HG03280 (cell line): ENCODE measurements around the gene GYS1.

ENCODE experiments used
- ATAC-seq: cut with Tn5 transposase; IDR thresholded peaks from one replicate; pipeline ENCODE4 v1.9.1; 2021; ENCODE audit warnings: mild to moderate bottlenecking, moderate library complexity; ENCODE audit not compliant: unreplicated experiment

GYS1 gene

DNA sequence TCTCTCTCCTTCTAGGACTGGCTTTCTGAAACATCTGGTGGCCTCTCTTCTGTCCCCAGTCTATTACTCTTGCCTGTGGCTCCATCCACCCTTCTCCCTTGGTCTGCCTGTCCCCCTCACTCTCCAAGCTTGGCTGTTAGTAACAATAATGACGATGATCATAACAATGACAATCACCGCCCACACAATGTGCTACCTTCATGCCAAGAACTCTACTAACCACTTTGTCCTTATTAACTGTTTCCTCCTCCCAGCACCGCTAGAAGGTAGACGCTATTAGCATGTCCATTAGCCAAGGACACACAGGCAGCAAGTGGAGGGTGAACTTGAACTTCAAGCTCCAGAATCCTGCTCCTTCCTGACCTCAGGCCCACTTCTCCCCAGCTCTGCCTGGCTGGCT, 2.7 kb downstream of the GYS1 start:
- no peak for ATAC-seq

DNA sequence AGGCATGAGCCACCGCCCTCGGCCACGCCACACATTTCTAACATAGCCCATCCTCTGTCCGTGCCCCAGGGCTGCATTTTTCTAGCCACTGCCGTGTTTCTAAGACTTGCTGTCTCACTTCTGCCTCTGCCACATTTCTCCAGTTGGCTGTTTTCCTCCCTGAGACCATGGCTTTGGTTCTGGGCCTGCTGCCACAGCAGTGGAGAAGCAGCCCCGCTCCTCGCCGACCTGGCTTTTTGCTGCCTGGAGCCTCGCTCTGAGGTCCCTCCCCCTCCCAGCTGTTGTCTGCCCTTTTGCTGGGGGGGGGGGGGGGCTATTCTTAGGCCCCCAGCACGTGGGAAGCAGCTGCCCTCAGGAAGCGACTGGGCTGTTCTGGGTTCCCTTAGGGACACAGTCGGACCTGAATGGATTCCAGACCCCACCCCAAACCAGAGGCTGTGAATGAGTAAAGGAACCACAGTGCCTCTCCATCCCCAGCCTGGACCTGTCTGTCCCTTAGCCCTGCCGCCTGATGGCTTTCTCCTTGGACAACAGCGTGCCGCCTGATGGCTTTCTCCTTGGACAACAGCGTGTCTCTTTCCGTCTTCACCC, 3.3 kb downstream of the GYS1 start:
- ATAC-seq = no peak

DNA sequence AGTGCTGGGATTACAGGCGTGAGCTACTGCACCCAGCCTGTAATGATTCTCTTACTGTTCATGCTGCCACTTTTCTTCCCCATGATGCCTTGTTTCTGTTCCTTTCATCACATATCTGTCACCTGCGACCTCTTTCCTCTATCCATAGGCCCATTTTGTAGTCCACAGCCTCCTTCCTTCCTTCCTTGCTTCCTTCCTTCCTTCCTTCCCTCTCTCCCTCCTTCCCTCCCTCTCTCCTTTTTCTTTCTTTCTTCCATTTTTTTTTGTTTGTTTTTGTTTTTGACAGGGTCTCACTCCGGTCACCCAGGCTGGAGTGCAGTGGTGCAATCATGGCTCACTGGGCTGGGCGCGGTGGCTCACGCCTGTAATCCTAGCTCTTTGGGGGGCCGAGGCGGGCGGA, 4.2 kb downstream of the GYS1 start:
- ATAC-seq = no peak

DNA sequence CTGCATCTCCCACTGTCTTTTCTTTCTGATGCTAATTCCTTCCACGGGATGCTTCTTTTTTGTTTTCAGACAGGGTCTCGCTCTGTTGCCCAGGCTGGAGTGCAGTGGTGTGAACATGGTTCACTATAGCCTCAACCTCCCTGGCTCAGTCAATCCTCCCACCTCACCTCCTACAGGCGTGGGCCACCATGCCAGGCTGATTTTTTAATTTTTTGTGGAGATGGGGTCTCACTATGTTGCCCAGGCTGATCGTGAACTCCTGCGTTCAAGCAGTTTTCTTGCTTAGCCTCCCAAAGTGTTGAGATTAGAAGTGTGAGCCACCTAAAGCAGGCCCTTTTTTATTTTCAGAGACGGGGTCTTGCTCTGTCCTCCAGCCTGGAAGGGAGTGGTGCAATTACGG, 4.8 kb downstream of the GYS1 start:
- ATAC-seq = no peak

DNA sequence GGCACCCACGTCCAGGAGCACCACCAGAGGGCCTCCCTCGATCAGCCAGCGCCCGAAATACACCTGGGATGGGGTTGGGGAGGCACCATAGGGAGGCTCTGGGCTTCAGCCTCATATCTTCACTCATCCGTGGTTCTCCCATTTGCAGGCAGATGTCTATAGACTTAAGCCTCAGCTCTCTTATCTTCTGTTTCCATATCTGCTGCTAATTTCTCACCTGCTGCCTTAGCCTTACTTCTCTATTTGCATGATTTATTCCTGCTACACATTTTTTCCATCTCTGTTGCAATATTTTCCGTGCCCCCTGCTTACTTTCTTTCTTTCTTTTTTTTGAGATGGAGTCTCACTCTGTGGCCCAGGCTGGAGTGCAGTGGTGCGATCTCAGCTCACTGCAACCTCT, 5.8 kb downstream of the GYS1 start:
- no peak for ATAC-seq

DNA sequence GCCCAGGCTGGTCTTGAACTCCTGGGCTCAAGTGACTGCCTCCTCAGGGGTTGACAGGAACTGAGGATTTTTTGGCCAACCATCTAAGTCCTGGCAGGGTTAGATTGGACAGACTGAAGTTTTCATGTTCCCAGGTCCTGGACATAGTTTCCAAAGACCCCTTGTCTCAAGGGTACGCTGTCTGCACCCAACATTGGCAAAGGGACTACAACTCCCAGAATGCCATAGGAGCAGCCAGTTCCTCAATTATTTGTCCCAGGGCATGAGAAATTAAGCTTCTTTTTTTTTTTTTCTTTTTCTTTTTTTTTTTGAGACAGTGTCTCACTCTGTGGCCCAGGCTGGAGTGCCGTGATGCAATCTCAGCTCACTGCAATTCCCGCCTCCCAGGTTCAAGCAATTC, 6.9 kb downstream of the GYS1 start:
- ATAC-seq = no peak

DNA sequence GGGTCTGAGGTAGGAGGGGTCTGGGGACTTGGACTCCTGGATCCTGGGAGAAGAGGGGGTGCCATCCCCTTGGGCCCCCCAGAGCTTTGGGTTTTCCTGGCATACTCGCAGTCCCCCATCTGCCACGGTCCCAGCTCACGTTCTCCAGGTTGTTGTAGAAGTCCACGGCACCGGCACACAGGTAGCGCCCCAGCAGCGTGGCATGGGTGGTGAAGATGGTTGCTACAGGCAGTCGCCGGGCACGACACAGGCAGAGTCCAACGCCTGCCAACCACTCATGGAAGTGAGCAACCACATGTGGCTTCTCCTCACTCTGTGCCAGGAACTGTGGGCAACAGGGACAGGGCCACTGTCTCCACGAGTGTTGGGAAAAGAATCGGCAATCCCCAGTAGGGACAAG, 7.4 kb downstream of the GYS1 start:
- no peak for ATAC-seq

DNA sequence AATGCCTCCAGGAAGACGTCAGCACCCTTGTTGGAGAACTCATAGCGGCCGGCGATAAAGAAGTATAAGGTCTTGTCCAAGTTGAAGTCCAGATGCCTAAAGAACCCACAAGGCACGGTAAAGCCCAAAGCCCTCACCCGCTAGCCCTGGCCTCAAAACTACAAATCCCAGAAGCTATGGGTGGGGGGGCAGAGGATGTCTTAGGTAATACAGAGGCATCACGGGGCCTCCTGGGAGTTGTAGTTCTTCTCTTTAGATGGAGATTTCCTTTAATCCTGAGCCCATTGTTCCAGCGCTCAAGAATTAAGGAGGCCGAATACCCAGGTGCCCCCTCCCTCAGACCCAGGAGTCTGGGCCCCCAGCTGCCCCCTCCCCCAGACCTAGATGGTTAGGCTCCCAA, 10.8 kb downstream of the GYS1 start:
- ATAC-seq = no peak

DNA sequence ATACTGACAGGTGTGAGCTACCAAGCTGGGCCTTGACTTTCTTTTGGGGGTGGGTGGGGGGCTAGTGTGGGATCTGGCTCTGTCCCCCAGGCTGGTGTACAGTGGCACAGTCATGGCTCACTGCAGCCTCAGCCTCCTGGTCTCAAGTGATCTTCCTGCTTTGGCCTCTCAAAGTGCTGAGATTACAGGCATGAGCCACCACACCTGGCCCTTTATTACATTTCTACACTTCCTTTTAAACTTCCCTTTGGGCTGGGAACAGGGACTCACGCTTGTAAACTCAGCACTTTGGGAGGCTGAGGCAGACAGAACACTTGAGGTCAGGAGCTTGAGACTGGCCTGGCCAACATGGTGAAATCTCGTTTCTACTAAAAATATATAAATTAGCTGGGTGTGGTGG, 16.0 kb downstream of the GYS1 start:
- ATAC-seq = no peak

DNA sequence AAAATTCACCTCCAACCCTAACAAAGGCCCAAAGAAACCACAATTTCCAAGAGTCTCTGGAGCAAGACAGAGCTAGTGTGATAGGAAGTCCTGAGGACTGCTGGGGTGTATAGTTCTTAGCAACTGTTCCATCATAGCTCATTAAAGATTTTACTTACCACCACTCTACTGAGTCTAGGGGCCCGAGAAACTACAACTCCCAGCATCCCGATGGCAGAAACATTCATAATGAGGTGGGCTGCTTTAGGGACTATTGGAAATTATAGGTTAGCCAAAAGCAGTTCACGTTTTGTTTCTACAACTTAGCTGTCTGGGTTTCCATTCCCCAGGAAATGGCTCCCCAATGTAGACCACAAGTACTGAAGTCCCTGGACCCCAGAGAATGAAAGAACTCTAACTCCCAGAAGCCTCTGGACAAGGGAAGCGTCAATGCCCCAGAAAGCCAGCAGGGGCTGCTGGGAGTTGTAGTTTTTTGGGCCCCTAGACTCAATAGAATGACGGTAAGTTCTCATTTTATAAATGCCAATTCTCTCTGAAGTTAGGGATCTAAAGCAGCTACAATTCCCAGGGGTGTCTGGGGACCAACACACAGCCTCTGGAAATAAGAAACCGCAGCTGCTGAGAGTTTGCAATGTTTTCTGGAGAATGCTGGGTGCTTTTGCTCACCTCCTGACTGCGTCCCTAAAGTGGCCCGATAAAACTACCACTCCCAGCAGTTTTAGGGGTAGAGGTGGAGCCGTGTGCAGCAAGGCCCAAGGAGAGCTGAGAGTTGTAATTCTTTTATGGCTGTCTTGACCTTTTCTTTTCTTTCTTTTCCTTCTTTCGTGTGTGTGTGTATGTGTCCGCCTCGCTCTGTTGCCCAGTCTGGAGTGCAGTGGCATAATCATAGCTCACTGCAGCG, 16.9 kb downstream of the GYS1 start:
- no peak for ATAC-seq

DNA sequence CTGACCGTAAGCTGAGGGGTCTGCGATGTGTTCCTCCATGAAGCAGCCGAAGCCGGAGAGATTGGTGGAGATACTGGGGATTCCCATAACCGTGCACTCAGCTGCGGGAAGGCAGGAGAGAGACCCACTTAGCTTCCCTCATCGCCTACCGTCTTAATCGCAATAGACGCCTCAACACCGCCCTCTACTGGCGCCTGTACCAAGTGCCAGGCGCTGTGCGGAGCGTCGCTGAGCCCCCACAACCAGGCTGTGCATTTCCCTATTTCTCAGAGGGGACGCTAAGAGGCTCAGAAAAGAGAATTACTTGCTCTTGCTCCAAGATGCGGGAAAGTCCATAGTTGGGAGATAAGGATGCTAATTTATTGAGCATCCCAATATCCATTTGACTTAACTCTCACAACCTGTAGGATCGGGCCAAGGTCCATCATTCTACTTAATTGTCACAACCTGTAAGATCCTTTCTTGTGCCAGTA, 22.1 kb downstream of the GYS1 start:
- no peak for ATAC-seq

DNA sequence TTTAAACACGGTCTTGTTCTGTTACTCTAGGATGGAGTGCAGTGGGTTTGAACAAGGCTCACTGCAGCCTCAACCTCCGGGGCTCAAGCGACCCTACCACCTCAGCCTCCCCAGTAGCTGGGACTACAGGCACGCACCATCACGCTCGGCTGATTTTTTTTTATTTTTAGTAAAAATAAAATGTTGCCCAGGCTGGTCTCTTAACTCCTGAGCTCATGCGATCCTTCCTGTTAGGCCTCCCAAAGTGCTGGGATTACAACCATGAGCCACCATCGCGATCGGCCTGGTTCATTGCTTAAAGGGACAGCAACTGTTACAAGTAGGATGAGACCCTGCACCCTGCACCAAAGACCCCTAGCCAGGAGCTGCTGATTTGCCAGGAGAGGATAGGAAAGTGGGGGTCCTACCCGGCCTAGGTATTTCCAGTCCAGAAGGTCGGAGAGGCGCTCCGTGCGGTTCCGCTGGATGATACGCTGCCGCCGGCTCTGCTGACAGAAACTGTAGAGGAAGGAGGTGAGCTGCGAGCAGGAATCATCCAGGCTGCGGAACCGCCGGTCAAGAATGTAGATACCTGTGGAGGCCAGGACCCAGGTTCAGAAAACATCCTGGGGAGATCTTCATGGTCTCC, 22.9 kb downstream of the GYS1 start:
- ATAC-seq = no peak

DNA sequence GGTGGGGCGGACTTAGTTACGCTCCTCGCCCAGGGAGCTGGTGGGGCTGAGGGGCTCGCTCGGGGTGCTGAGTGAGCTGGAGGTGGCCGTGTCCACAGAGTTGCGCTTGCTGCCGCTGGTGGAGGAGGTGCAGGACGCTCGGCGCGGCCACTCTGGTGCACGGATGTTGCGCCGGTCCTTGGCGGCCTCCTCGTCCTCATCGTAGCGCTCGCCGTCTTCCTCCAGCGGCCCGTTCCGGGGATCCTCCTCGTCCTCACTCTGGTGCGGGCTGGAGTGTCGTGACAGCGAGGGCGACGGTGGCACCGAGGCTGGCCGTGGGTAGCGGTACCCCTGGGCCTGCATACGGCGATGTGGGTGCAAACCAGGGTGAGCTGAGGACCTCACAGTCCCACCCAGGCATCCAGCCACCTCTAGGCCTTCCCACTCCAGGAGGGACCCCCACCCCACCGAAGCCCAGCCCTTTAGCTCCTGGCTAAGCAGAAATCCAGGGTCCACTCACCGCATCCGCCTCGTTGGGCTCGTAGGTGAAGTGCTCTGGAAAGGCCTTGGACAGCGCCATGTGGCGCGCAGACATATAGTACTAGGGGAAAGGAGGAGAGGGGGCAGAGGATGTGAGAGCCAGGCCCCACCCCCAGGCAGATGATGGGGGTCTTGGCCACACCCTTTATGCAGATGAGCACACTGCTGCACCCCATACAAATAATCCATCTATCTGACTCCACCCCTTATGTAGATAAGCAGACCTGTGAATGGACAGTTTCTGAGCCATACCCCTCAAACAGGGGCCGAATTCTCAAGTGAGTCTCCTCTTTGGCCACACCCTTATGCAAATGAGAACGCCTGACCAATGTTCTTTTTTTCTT, 23.6 kb downstream of the GYS1 start:
- ATAC-seq = no peak

DNA sequence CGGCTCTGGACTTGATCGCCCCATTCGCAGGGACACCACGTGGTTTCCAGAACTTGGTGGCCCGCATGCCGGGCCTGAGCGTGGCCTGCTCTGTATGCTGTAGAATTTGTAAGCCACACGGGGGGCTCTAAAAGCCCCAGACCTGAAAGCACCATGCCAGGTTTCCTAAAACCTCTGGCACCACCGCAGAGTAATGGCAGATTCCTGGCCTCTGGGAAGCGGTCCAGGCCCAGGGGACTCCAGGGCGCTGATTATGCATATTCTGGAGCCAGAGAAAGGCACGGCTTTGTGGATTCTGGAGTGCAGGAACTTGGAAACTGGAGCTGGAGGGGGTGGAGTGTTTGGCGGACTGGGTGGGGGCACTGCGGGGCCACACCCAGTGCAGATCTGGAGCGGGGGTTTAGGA, 24.3 kb downstream of the GYS1 start:
- no peak for ATAC-seq

DNA sequence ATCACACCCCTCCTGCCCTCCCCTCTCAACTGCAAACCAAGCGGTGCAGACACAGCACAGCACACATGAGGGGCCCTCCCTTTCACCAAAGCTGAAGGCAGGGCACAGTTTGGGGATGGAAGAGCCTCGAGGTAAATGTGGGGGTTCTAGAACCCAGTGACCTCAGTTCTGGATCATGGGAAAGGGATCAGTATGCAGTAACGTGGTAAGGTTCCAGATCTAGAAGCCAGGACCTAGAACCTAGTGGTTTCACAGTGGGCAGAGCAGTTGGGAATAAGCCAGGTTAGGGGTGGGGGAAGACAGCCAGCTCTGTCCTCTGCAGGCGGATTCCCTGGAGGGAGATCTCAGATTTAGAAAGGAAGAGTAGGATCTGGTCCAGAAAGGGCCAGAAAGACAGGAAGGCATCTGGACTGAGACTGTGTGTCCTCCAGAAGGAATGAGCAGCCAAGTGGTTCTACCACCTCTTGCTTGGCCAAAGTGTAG, 24.9 kb downstream of the GYS1 start:
- ATAC-seq = no peak

DNA sequence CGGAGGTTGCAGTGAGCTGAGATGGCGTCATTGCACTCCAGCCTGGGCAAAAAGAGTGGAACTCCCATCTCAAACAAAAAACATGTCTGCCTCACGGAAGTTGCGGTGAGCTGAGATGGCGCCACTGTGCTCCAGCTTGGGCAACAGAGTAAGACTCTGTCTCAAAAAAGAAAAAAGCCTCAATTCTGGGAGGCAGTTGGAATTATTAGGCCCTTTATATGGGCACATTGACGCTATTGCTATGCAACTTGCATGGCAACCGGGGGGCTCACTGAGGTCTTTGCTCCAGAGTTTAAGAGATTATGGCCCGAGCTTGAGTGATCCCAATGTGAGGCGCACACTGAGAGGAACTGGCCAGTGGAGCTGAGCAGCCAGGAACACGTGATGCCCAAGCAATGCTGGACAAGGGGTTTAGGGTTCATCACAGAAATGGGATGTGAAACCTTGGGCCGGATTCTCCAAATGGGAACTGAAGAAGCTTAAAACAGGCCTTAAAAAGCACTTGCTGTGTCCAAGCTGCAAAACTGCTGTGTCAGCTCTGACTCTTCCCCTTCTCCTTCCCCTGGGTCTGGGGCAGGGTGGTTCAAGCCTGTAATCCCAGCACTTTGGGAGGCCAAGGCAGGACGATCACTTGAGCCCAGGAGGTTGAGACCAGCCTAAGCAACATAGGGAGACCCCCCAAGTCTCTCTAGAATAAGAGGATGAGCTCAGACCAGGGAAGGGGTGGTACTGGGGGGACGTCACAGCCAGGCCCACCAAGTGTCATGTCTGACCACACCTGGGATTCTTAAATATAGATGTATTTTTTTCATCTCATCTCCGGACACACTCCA, 25.5 kb downstream of the GYS1 start:
- ATAC-seq = no peak

DNA sequence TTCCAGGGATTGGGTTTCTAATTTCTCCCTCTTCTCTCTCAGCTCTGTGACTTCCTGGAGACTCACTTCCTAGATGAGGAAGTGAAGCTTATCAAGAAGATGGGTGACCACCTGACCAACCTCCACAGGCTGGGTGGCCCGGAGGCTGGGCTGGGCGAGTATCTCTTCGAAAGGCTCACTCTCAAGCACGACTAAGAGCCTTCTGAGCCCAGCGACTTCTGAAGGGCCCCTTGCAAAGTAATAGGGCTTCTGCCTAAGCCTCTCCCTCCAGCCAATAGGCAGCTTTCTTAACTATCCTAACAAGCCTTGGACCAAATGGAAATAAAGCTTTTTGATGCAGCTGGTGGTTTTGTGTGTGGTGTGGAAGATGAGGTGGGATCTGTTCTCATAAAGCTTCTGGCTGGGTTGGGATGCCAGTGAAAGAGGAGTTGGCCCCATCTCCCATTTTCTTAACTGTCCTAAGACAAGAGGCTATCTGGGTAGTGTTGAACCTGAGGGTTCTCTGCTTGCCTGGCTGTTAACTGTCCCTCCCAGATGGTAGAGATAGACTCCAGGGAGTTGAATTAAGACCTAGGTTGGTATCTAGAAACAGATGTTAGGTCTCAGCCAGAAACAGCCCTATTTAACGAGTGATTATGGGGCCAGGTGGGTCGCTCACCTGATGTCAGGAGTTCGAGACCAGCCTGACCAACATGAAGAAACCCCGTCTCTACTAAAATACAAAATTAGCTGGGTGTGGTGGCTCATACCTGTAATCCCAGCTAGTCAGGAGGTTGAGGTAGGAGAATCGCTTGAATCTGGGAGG, 26.4 kb downstream of the GYS1 start:
- ATAC-seq = no peak

DNA sequence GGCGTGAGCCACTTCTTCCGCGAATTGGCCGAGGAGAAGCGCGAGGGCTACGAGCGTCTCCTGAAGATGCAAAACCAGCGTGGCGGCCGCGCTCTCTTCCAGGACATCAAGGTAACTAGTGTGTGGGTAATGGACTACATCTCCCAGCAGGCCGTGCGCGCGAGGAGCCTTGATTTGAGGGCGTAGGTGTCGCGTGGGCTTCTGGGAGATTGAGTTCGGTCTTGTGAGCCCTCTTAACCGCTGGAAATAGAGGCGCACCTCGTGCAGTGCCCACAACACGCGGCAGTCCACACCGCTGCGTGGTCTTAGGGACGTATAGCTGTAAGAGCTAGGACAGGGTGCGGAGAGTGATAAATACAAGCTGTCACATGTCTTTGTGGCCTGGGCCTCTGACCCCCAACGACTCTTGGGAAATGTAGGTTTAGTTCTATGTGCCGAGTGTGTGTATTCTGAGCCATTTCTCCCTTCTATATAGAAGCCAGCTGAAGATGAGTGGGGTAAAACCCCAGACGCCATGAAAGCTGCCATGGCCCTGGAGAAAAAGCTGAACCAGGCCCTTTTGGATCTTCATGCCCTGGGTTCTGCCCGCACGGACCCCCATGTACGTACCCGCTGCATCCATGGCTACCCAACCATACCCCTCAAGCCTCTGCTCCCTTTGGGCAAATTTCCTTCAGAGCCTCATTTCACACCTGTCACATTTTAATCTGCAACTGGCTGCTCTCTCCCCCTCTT, 27.1 kb downstream of the GYS1 start:
- peak; percentile 23 for ATAC-seq
